Measurements from ENCODE around the gene CYP51A1.

The CYP51A1 gene

DNA sequence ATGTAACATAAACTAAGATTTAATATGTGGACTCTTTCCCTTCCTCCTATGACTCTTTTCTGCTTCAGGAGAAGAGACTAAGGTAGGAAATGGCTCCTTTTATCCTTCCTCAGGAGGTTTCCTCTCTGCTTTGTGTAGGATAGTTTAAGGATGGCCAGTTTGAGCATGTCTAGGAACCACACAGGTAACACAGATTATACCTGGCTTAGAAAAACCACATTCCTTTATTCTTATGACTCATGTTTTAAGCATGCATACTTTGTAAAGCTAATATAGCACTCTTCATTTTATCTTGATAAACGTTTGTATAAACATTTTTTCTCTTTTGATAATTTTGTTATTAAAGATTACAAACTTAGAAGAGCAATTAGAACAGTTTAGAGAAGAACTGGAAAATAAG is 57.8 kb downstream of the CYP51A1 start:
- Histone ChIP-seq H4K20me1 (ENCODE audit: insufficient read depth, low read length) (no peaks in the 10 kb centered on the region), H3K9ac (ENCODE audit: low read depth, low read length) (no peak overlapping the region), H3K9me3 (ENCODE audit: insufficient read depth, low read length, severe bottlenecking) (no peaks in the 10 kb centered on the region), H3K27me3 (ENCODE audit: insufficient read depth, low read length, poor library complexity) (no peaks in the 10 kb centered on the region), H3K79me2 (ENCODE audit: insufficient read depth, low read length) (no peaks in the 10 kb centered on the region), H3K4me2 (ENCODE audit: insufficient read depth, low read length) (no peak overlapping the region), H3K36me3 (ENCODE audit: insufficient read depth, low read length) (peaks cover 23% of the 10 kb centered on the region; the same call in 1 of the 2 replicates), H3K4me3 (ENCODE audit: low read depth in 1 of 2, low read length in 2 of 2) (no peak overlapping the region), H3K27ac (ENCODE audit: low read length) (no peak overlapping the region), H2AFZ (ENCODE audit: low read depth, low read length) (no peak overlapping the region), H3K4me1 (ENCODE audit: insufficient read depth, low read length) (no peaks in the 10 kb centered on the region)
- TF ChIP-seq EZH2 (IDR thresholded peaks at IDR 0.05; ENCODE audit: borderline replicate concordance, low read depth, low read length, severe bottlenecking): no peak
- TF ChIP-seq, protein P1, sequence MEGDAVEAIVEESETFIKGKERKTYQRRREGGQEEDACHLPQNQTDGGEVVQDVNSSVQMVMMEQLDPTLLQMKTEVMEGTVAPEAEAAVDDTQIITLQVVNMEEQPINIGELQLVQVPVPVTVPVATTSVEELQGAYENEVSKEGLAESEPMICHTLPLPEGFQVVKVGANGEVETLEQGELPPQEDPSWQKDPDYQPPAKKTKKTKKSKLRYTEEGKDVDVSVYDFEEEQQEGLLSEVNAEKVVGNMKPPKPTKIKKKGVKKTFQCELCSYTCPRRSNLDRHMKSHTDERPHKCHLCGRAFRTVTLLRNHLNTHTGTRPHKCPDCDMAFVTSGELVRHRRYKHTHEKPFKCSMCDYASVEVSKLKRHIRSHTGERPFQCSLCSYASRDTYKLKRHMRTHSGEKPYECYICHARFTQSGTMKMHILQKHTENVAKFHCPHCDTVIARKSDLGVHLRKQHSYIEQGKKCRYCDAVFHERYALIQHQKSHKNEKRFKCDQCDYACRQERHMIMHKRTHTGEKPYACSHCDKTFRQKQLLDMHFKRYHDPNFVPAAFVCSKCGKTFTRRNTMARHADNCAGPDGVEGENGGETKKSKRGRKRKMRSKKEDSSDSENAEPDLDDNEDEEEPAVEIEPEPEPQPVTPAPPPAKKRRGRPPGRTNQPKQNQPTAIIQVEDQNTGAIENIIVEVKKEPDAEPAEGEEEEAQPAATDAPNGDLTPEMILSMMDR (IDR thresholded peaks at IDR 0.05; ENCODE audit: borderline replicate concordance, extremely low read depth, low read length, poor library complexity, severe bottlenecking): no peak
- DNase-seq (no peak), ATAC-seq (ENCODE audit: insufficient read depth, low read depth) (no peak)

DNA sequence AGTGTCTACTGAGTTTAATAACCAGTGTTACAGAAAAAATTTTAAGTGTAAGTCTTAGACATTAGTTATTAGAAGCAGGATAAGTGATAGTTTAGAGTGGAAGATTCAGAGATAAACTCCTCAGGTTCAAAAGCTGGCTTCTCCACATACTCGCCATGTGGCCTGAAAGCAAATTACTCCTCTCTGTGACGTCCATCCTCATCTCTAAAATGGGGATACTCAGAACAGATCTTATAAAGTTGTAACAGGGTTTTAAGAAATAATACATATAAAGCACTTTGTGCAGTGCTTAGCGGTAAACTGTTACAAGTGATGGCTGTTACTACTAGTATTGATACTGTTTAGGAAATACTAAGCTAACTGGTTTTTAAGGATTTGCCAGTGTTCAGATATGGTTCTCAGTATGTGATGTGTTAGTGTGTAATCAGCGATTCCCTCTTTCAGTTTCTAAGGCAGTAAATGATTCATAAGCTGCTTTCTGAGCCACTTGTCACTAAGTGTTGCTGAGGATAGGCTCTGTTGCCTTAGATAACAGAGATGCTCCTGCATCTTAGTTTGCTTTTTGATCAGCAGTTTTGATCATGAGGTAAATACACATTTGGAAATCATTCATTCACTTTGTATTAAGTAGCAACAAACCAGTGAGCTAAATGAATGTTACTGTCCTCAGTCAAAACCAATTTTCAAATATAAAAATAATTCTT is 58.7 kb downstream of the CYP51A1 start:
- Histone ChIP-seq H3K79me2 (ENCODE audit: insufficient read depth, low read length) (no peaks in the 10 kb centered on the region), H3K9ac (ENCODE audit: low read depth, low read length) (no peak overlapping the region), H3K27me3 (ENCODE audit: insufficient read depth, low read length, poor library complexity) (no peaks in the 10 kb centered on the region), H3K9me3 (ENCODE audit: insufficient read depth, low read length, severe bottlenecking) (no peaks in the 10 kb centered on the region), H3K4me2 (ENCODE audit: insufficient read depth, low read length) (no peak overlapping the region), H3K36me3 (ENCODE audit: insufficient read depth, low read length) (peaks cover 23% of the 10 kb centered on the region; the same call in 1 of the 2 replicates), H3K4me3 (ENCODE audit: low read depth in 1 of 2, low read length in 2 of 2) (no peak overlapping the region), H3K27ac (ENCODE audit: low read length) (no peak overlapping the region), H4K20me1 (ENCODE audit: insufficient read depth, low read length) (no peaks in the 10 kb centered on the region), H2AFZ (ENCODE audit: low read depth, low read length) (no peak overlapping the region), H3K4me1 (ENCODE audit: insufficient read depth, low read length) (no peaks in the 10 kb centered on the region)
- TF ChIP-seq, protein P1 (IDR thresholded peaks at IDR 0.05; ENCODE audit: borderline replicate concordance, extremely low read depth, low read length, poor library complexity, severe bottlenecking): no peak
- no peak for TF ChIP-seq EZH2 (IDR thresholded peaks at IDR 0.05; ENCODE audit: borderline replicate concordance, low read depth, low read length, severe bottlenecking)
- ATAC-seq (ENCODE audit: insufficient read depth, low read depth) (no peak), DNase-seq (no peak)

DNA sequence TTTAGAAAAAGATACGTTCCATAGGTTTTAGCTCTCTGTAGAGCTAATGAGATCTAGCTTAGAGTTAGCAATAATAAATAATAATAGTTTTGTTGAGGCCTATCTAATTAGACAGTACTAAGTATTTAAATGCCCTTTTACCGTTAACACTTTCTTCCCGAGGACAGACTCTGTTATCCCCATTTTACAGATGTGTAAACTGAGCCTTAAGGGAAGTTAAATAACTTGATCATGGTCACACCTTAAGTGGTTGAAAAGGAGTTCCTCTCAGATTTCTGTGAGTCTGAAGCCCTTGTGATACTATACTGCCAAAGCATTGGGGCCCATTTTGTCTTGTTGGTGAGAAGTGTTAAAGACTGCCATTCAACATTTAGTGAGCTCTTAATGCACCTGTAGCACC is 61.6 kb downstream of the CYP51A1 start:
- H3K36me3 ChIP-seq (ENCODE audit: insufficient read depth, low read length): peaks cover 15% of the 10 kb centered on the region; the same call in 1 of the 2 replicates
- H3K9ac ChIP-seq (ENCODE audit: low read depth, low read length): no peak overlapping the region
- no peak overlapping the region for H3K27ac ChIP-seq (ENCODE audit: low read length)
- TF ChIP-seq, protein P1 (IDR thresholded peaks at IDR 0.05; ENCODE audit: borderline replicate concordance, extremely low read depth, low read length, poor library complexity, severe bottlenecking): no peak
- no peak for TF ChIP-seq EZH2 (IDR thresholded peaks at IDR 0.05; ENCODE audit: borderline replicate concordance, low read depth, low read length, severe bottlenecking)
- no peaks in the 10 kb centered on the region for H3K27me3 ChIP-seq (ENCODE audit: insufficient read depth, low read length, poor library complexity)
- H2AFZ ChIP-seq (ENCODE audit: low read depth, low read length): no peak overlapping the region
- H3K79me2 ChIP-seq (ENCODE audit: insufficient read depth, low read length): no peaks in the 10 kb centered on the region
- H4K20me1 ChIP-seq (ENCODE audit: insufficient read depth, low read length): no peaks in the 10 kb centered on the region
- no peak for ATAC-seq (ENCODE audit: insufficient read depth, low read depth)
- DNase-seq: no peak
- H3K4me3 ChIP-seq (ENCODE audit: low read depth in 1 of 2, low read length in 2 of 2): no peak overlapping the region
- H3K9me3 ChIP-seq (ENCODE audit: insufficient read depth, low read length, severe bottlenecking): no peaks in the 10 kb centered on the region
- H3K4me1 ChIP-seq (ENCODE audit: insufficient read depth, low read length): no peaks in the 10 kb centered on the region
- no peak overlapping the region for H3K4me2 ChIP-seq (ENCODE audit: insufficient read depth, low read length)
